Glomerular endothelial cell (primary cell): ENCODE data around the gene RANBP3. TPM values are rescaled to one million over a fixed set of nuclear protein-coding genes. Genes with fewer than 3 reads are reported as not detected.
"Not testable (repeated sequence)": the region's sequence is repeated elsewhere in the genome, so short reads cannot be mapped to it uniquely, and the experiment has no call there.

Experiments
- DNase-seq: peaks from one replicate; pipeline ENCODE4 v3.0.0-alpha.2; 2011; ENCODE audit warnings: low read depth, low spot score; ENCODE audit errors: extremely low read depth
- total RNA-seq: library from RNA; depleted of rRNA; stranded (reverse); fragments of >200 nt; gene quantifications from 2 replicates; pipeline ENCODE4 v1.2.3, GENCODE V29; 2015

Gene RANBP3
- total RNA-seq, 1 donor from 2014 or later = 76.5 TPM

DNA sequence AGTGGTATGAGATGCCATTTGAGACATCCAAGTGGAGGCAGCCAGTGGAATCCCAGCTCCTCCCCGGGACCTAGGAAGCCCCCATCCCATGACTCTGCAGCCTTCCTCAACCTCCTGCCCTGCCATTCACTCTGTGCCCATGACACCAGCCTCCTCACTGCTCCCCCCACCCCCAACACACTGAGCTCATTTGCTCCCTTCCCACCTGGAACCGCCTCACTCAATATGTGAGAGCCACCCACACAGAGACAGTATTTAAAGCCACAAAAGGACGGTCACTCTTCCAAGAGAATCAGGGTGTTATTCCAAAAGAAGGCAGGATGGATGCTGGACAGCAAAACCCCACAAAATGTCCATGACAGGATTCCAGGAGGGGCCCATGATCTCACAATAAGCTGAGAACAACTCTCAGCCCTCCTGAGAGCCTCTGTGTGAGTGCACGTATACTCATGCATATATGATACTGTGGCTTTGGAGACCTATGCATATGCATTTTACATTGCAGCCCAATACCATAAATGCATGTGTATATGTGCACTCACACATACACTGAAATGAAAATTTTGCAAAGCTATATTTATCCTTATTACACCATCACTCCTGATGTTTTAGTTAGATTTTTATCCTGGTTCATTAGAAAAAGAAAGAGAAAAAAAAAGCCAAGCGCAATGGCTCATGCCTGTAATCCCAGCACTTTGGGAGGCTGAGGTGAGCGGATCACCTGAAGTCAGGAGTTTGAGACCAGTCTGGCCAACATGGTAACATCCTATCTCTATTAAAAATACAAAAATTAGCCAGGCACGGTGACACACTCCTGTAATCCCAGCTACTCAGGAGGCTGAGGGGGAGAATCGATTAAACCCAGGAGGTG is 10.8 kb upstream of the RANBP3 start:
- DNase-seq = no peak

GRCh38 chr19:5987077-5987818 is 9.3 kb upstream of the RANBP3 start:
- DNase-seq = peak; percentile 54

DNA sequence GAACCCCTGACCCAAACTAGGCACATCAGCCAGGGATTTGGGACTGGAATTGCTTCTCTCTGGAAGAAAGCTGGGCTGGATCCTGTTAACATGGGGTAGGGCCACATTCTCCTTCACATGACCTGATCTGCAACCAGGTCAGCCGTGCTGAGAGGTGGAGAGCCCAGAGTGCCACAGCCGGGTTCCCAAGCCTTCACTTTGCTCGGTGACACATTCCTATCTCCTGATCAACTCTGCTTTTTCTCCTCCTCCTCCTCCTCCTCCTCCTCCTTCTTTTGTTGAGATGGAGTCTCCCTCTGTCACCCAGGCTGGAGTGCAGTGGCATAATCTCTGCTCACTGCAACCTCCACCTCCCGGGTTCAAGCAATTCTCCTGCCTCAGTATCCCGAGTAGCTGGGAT is 7.9 kb upstream of the RANBP3 start:
- not testable (repeated sequence) for DNase-seq

GRCh38 chr19:5985098-5985783 is 7.3 kb upstream of the RANBP3 start:
- DNase-seq = no peak

- no peak for DNase-seq
These were observed 6.7 kb upstream of the RANBP3 start for GRCh38 chr19:5984600-5984999.

DNA sequence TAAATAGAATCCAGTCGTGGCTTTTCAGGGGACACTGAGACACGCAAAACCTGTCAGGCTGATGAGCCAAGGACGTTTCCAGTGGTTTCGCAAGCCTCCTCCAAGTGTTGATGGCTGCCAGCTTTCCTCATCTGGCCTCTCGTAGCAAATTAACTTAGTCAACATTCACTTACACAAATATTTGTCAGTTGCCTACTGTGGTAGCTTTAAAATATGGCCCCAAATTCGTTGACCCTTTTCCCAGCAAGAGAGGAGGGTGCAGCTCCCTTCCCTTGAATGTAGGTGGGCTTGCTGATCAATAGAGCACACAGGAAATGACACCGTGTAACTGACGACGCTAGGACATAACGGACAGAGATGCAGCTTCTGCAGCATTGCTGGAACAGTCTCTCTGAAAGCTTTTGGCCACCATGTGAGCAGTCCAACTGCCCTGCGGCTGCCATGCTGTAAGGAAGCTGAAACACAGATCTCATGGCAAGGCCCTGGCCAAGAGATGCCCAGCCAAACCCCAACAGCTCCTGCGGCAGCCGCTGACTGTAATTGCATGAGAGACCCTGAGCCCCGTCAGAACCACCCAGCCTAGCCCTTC is 5.5 kb upstream of the RANBP3 start:
- no peak for DNase-seq

DNA sequence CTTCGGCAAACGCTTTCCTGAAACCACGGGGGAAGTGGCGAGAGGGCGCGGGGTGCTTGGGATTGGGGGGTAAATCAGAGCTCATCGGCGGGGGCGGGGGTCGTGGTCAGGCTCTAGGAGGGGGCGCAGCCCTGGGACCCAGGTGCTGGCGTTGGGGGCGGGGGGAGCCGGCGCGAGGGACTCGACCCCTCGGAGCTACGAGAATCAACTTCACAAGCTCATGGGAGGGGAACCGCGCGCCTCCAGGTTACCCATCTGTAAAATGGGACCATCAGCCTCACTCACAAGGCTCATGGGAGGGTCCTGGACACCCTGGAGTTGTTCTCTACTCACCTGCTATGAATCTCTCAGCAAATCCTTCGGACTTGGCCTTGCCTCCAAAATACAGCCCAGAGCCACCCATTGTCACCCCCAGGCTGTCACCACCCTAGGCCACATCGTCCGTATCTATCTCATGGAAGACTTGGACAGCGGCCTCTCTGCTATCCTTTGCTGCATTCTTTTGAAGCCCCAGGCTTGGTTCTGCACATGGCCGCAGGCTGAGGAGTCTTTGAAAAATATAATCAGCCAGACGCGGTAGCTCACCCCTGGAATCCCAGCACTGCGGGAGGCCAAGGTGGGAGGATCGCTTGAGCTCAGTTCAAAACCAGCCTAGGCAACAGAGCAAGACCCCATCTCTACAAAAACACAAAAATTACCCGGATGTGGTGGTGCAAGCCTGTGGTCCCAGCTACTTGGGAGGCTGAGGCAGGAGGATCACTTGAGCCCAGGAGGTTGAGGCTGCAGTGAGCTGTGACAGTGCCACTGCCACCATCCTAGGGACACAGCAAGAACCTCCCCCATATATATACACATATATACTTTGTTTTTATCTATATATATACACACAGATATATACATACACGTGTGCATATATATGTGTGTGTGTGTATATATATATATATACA is 939 bp upstream of the RANBP3 start:
- DNase-seq = no peak

GRCh38 chr19:5977222-5977784 is 637 bp downstream of the RANBP3 start:
- DNase-seq = no peak

- DNase-seq = no peak
These were observed 1.2 kb downstream of the RANBP3 start for GRCh38 chr19:5976768-5977167.

DNA sequence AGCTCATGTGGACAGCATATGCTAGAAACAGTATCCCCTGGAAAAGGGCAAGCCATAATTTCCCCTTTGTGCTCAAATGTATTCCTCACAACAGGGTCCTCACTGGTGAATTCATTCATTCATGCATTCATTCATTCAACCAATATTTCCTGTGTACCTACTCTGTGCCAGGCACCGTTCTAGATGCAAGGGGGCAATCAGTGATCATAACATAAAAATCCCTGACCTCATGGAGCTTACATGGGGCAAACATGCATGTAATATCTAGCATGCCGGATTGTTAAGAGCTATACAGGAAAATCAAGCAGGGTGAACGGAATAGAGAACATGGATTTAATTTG is 2.6 kb downstream of the RANBP3 start:
- DNase-seq = no peak

GRCh38 chr19:5974721-5975387 is 3.1 kb downstream of the RANBP3 start:
- no peak for DNase-seq

DNA sequence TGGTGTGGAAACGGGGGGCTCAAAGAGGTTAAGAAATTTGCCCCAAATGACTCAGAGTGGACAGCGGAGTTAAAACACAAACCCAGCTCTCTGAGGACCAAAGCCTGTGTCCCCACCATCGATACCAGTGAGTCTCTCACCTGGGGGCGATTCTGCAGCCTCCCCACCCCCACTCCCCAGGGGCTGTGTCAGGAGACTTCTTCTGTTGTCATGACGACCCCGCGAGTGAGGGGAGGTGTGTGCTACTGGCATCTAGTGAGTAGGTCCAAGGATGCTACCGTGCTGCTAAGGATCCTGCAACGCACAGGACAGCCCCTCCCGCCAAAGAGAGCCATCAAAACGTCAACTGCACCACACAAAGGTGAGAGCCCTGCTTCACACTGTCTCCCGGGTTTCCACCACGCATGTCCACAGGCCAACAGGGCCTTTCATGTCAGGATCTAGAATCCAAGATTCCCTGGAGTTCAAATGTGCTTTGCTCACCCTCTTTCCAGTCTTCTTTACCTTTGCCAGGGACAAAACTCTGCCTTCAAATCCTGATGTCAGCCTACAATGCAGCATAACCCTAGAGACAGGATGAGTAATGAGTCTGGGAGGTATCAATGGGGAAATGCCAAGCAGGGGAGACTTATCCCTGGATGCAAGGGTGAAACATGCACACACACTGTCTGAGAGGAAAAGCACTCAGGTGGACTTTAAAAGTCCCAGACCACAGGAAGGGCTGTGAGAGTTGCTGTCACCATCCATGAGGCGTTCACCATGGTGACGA is 3.9 kb downstream of the RANBP3 start:
- no peak for DNase-seq

- no peak for DNase-seq
These were observed 4.6 kb downstream of the RANBP3 start for GRCh38 chr19:5973376-5973775.

GRCh38 chr19:5972355-5972731 is 5.6 kb downstream of the RANBP3 start:
- DNase-seq = no peak

DNA sequence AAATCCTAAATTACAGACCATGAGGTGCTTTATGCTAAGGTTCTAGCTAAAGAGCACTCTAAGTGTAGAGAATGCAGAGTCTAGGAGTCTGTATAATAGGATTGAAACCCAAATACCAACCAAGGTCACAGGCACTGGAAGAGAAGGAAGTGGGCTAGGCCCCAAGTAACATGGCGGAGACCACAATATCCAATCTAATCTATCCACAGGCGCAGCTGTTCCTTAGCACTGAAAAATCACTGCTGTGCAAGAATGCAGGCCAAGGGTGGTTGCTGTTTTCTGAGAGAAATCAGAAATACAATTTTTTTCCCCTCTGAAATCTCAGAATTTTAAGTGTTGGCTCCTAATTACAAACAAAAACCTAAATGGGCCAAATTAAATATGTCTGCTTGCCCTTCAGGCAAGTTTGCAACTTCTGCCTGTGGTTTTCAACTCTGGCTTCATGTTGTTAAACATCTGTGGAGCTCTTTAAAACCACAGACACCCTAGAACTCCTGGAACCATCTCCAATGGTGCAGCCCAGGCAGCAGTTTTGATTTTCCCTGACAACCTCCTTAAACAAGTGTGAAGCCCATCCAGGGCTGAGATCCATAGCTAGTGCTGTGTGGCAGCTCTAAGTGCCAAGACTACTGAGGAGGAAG is 6.1 kb downstream of the RANBP3 start:
- DNase-seq = no peak

DNA sequence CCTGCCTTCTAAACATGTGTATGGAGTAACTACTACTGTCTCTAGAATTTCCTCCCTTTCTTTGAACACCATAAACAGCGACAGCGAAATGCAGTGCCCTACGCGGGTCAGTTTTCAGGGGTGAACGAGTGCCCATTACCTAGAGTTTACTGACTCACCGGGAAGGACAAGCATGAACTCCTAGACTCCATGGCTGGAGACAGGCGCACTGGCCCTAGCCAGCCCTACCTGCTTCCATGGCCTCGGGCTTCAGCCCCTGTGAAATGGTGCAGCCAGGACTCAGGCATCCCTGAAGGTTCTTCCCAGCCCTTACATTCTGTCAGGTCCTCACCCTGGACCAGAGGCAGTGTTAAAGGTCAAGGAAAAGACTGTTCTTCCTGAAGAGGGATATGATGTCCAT is 8.5 kb downstream of the RANBP3 start:
- no peak for DNase-seq

DNA sequence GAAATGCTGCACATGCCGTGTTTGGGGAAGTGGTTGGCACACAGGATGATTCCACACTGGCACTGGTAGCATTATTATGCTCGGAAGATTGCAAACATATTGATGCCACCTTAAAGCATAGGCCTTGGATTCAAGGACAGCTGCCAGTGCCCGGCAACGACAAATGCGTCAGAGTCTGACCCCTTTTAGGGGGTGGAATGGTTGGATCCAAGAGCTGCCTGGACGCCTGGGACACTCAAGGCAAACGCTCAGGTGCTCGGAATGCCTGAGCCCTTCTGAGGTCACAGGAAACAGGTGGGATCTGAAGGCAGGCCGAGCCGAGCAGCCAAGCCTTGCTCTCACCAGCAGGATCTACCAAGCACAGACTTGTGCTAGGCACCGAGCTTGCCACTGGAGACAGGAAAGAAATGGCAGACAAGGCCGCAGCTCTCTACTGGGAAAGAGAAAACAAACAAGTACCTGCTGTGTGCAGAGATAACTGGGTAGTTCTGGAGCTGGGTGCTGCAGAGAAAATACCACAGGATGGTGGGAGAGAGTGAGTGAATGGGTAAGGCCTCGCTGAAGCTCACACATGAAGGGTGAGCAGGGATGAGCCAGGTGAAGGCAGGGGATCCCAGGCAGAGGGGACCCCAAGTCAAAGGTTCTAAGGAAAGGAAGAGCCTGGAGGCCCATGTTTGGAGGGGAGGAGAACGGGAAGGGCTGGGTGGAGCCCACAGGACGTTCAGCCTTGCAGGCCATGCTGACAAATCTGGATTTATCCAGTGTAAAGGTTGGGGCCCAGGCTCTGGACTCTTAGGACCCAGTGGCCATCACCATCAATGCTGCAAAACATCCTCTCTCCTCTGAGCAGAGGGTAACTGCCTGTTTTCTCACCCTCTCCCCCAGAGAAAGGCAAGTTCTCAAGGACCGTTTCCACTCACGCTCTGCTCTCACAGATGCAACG is 9.2 kb downstream of the RANBP3 start:
- DNase-seq = no peak
